AG10803 (cell line): ENCODE data around the gene KCNB1.

Source experiments
- DNase-seq: peaks from one replicate; pipeline ENCODE4 v3.0.0; 2010; ENCODE audit warnings: low read depth
- H3K4me3 ChIP-seq: 2 replicates; pipeline ENCODE4 v1.5.1; 2011; ENCODE audit warnings: mild to moderate bottlenecking, low read length, control low read depth
- TF ChIP-seq, protein P1 (sequence below): conservative IDR thresholded peaks from 2 replicates; pipeline ENCODE4 v1.5.1; 2011; ENCODE audit warnings: mild to moderate bottlenecking, low read length, control low read depth, inconsistent platforms

KCNB1 gene

DNA sequence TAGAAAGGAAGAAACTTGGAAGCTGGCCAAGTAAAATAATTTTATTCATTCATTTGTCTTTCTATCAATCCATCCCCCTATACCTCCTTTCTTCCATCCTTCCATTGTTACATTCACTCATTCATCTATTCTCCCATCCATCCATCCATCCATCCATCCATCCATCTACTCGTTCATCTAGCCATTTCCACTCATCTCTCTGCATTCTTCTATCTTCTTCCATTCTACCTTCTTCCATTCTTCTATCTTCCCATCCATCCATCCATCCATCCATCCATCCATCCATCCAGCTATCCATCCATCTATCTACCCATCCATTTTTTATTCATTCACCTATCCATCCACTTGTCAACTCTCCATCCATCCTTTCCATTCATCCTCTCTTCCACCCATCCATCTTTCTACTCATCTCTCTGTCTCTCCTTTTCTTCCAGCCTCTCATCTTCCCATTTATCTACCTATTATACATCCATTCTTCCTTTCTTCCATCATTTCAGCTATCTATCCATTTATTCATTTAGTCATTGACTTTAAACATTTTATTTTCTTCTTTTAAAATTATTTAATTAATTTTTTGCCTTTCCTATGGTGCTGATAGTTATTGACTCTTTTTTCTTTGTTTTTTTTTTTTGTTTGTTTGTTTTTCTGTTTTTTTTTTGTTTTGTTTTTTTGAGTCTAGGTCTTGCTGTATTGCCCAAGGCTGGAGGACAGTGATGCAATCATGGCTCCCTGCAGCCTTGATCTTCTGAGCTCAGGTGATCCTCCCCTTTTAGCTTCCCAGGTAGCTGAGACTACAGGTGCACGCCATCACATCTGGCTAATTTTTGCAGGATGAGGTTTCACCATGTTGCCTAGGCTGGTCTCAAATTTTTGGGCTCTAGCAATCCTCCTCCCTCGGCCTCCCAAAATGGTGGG, 151.5 kb downstream of the KCNB1 start:
- TF ChIP-seq, protein P1, sequence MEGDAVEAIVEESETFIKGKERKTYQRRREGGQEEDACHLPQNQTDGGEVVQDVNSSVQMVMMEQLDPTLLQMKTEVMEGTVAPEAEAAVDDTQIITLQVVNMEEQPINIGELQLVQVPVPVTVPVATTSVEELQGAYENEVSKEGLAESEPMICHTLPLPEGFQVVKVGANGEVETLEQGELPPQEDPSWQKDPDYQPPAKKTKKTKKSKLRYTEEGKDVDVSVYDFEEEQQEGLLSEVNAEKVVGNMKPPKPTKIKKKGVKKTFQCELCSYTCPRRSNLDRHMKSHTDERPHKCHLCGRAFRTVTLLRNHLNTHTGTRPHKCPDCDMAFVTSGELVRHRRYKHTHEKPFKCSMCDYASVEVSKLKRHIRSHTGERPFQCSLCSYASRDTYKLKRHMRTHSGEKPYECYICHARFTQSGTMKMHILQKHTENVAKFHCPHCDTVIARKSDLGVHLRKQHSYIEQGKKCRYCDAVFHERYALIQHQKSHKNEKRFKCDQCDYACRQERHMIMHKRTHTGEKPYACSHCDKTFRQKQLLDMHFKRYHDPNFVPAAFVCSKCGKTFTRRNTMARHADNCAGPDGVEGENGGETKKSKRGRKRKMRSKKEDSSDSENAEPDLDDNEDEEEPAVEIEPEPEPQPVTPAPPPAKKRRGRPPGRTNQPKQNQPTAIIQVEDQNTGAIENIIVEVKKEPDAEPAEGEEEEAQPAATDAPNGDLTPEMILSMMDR, result no peak
- H3K4me3 ChIP-seq, result no peak overlapping the region
- no peak for DNase-seq

GRCh38 chr20:49328790-49329189, 153.7 kb downstream of the KCNB1 start:
- TF ChIP-seq, protein P1, result no peak
- no peak overlapping the region for H3K4me3 ChIP-seq
- DNase-seq, result no peak

DNA sequence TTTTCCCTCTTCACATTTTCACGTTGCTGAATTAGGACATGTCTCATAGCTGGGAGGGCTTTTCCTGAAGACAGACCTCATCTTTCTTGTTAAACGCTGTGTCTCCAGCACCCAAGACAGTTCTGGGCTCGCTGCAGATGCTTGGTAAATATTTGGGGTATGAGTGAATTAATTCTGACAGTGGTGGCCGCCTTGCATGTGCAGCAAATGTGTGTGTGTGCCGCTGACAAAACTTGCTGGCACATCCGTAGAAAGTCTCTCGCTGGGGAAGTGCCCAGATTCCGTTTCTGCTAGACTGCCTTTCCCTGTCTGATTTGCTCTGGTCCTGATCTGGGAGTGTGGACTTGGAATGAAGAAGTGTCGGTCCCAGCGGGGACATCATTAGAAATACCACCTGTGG, 156.4 kb downstream of the KCNB1 start:
- peak overlapping the region; percentile 26 for H3K4me3 ChIP-seq
- TF ChIP-seq, protein P1, result no peak
- DNase-seq, result peak; percentile 97

DNA sequence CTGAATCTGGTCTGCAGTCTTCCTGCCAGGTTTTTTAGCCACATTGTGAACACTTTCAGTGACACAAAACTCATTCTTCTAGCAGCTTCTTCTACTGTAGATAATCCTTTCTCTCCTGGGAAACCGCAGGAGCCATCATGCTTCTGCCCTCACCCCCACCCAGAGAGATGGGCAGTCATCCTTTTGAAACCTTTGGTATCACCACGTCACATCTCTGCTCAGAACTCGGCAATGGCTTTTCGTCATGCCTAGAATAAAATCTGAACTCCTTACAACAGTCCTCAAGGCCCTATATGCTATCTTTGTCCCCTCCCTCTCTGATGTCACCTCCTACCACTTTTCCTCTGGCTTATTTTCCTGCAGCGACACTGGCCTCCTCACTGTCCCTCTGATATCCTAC, 158.2 kb downstream of the KCNB1 start:
- no peak for DNase-seq
- TF ChIP-seq, protein P1, result no peak
- no peak overlapping the region for H3K4me3 ChIP-seq

- peak; percentile 86 for DNase-seq
- H3K4me3 ChIP-seq, result no peak overlapping the region
- TF ChIP-seq, protein P1, result peak; percentile 71
Observed at GRCh38 chr20:49323622-49324238, 158.7 kb downstream of the KCNB1 start.

- no peak overlapping the region for H3K4me3 ChIP-seq
- peak; percentile 54 for DNase-seq
- TF ChIP-seq, protein P1, result peak; percentile 67
Observed at GRCh38 chr20:49320460-49320859, 162.0 kb downstream of the KCNB1 start.
